Measurements from ENCODE around the gene TXNDC16.

- no peak for TF ChIP-seq CTCF (IDR thresholded peaks at IDR 0.05)
- no peak for TF ChIP-seq EZH2 (IDR thresholded peaks at IDR 0.05)
- TF ChIP-seq EZH2phosphoT487 (IDR thresholded peaks at IDR 0.05) = no peak
Measured at GRCh38 chr14:52439476-52439875, 112.8 kb downstream of the TXNDC16 start.

Measured in neural progenitor cell (in vitro differentiated cells).